SIG-M5 treated with dmso at 0.1 percent for 504 hours (cell line): Measurements from ENCODE around the gene KDM4B.
"Not testable (repeated sequence)": the region's sequence is repeated elsewhere in the genome, so short reads cannot be mapped to it uniquely, and the experiment has no call there.

ENCODE experiments used
- DNase-seq: peaks from one replicate; lab custom pipeline; 2025; ENCODE audit not compliant: unreplicated experiment; lab: John Stamatoyannopoulos, UW

Gene KDM4B

DNA sequence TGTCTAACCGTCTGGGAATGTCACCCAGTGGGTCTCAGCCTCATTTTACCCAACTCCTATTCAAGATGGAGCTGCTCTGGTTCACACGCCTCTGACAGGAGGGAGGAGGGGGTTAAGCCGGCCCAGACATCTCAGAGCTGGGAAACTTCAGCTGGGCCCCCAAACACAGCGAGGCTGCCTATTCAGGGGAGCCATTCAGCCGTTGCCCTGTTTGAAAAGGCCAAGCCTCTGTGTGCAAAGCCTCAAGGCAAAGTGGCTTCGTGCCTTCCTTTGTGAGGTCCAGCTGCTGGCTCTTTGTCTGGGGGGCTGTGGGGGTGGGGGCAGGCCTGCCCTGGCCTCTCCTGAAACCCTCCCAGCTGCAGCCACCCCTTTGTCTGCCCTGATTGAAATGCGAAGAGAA lies 224.3 kb downstream of the KDM4B start:
- no peak for DNase-seq

DNA sequence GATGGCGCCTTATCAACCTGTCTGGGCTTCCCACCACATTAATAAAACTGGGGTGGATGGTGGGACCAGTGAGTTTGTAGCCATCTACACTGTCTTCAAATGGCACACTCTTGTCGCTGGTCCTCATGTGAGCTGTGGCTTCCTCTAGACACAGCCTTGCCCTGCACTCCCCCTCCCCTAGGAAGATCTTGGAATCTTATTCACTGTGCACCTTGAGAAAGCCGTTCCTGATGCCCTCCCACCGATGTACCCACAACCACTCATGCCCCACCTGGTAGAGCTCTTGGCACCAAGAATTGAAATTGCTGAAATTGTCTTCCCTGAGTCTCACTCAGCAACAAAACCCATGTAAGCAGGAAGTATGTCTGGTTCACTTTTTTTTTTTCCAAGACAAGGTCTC lies 225.7 kb downstream of the KDM4B start:
- no peak for DNase-seq

- not testable (repeated sequence) for DNase-seq
Observed at GRCh38 chr19:5195587-5195986, 226.7 kb downstream of the KDM4B start.

DNA sequence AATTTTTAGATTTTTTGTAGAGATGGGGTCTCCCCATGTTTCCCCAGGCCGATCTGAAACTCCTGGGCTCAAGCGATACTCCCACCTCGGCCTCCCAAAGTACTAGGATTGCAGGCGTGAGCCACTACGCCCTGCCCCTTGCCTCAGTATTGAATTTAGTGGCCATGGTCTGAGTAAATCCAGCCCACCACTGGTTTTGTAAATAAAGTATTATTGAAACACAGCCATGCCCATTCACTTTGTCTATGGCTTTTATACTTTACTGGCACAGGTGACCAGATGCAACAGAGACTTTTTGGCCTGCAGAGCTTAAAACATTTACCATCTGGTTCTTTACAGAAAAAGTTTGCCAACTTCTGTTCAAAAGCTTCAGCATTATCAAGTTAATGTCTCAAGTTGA lies 227.9 kb downstream of the KDM4B start:
- DNase-seq, result no peak

DNA sequence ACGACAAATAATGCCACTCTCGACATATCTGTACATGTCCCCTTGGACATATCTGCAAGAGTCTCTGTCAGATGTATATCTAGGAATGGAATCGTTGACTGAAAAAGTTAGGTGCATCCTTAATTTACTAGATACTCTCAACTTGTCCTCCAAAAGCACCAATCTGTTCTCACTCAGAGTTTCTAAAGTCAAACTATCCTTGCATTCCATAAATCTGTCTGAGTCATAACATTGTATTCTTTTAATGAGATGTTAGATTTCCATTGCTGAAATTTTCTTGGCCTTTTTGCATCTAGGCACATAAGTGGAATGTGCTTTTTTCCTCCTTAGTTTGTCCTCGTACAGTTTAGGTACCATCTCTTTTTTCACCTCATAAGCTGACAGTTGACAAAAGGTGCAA lies 231.9 kb downstream of the KDM4B start:
- no peak for DNase-seq

DNA sequence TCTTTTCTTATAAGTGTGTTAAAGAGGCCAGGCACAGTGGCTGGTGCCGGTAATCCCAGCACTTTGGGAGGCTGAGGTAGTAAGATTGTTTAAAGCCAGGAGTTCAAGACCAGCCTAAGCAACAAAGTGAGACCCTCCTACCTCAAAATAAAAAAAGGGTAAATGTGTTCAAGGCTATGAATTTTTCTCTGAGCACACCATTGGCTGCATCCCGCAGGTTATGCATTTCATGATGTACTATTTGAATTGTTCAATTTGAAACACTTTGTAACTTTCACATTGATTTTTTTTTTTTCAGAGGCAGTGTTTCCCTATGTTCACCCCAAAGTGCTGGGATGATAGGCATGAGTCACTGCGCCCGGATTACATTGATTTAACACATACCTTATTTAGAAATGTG lies 233.6 kb downstream of the KDM4B start:
- no peak for DNase-seq
